B cell (primary cell): ENCODE measurements around the gene ARHGAP42.

Experiments
- EZH2 ChIP-seq: IDR thresholded peaks from 2 replicates; pipeline ENCODE4 v1.6.1; 2012; ENCODE audit warnings: borderline replicate concordance, low read depth, mild to moderate bottlenecking, moderate library complexity, low read length; ENCODE audit not compliant: insufficient read depth, poor library complexity, severe bottlenecking
- TF ChIP-seq, protein P1 (sequence below): fragments of 200-600 bp; IDR thresholded peaks from one replicate; pipeline ENCODE4 v1.8.0; 2022; ENCODE audit warnings: antibody characterized with exemption, mild to moderate bottlenecking

GRCh38 chr11:100942016-100942415 is 254.9 kb downstream of the ARHGAP42 start:
- TF ChIP-seq, protein P1, sequence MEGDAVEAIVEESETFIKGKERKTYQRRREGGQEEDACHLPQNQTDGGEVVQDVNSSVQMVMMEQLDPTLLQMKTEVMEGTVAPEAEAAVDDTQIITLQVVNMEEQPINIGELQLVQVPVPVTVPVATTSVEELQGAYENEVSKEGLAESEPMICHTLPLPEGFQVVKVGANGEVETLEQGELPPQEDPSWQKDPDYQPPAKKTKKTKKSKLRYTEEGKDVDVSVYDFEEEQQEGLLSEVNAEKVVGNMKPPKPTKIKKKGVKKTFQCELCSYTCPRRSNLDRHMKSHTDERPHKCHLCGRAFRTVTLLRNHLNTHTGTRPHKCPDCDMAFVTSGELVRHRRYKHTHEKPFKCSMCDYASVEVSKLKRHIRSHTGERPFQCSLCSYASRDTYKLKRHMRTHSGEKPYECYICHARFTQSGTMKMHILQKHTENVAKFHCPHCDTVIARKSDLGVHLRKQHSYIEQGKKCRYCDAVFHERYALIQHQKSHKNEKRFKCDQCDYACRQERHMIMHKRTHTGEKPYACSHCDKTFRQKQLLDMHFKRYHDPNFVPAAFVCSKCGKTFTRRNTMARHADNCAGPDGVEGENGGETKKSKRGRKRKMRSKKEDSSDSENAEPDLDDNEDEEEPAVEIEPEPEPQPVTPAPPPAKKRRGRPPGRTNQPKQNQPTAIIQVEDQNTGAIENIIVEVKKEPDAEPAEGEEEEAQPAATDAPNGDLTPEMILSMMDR, result no peak
- TF ChIP-seq EZH2, result no peak
